Mesenchymal stem cell (in vitro differentiated cells and primary cell): ENCODE results near the gene SRGAP1.

Source experiments
- DNase-seq: peaks from one replicate; pipeline ENCODE4 v3.0.0-alpha.2; 2013
- H2AFZ ChIP-seq: one replicate; pipeline ENCODE4 v1.6.1; 2013; ENCODE audit warnings: low read depth, mild to moderate bottlenecking, control low read depth, inconsistent platforms, low read length, moderate library complexity
- H2AK5ac ChIP-seq: 2 replicates; pipeline ENCODE4 v1.6.1; 2013; ENCODE audit warnings: low read length, moderate library complexity, mild to moderate bottlenecking, inconsistent platforms; ENCODE audit not compliant: severe bottlenecking
- H2BK120ac ChIP-seq: one replicate; pipeline ENCODE4 v1.6.1; 2013; ENCODE audit warnings: low read depth, mild to moderate bottlenecking, inconsistent platforms, low read length, moderate library complexity
- H2BK12ac ChIP-seq, 2 experiments: one replicate each; pipeline ENCODE4 v1.6.1; 2013; ENCODE audit warnings: inconsistent platforms in 2 of 2, low read length in 2 of 2, mild to moderate bottlenecking in 2 of 2, moderate library complexity in 2 of 2, control low read depth in 1 of 2
- H2BK15ac ChIP-seq: one replicate; pipeline ENCODE4 v1.6.1; 2013; ENCODE audit warnings: mild to moderate bottlenecking, low read depth, inconsistent platforms; ENCODE audit not compliant: poor library complexity, severe bottlenecking
- H2BK5ac ChIP-seq: 2 replicates; pipeline ENCODE4 v1.6.1; 2013; ENCODE audit warnings: low read depth, mild to moderate bottlenecking, low read length, control low read depth, inconsistent platforms; ENCODE audit not compliant: poor library complexity, severe bottlenecking
- H3K14ac ChIP-seq, 2 experiments: one replicate each; pipeline ENCODE4 v1.6.1; 2013; ENCODE audit warnings: inconsistent platforms in 2 of 2, low read length in 2 of 2, control low read depth in 1 of 2, mild to moderate bottlenecking in 1 of 2, moderate library complexity in 1 of 2
- H3K18ac ChIP-seq, 2 experiments: one replicate each; pipeline ENCODE4 v1.6.1; 2013; ENCODE audit warnings: inconsistent platforms in 2 of 2, low read length in 2 of 2, control low read depth in 1 of 2, low read depth in 1 of 2, mild to moderate bottlenecking in 1 of 2
- H3K23ac ChIP-seq, 2 experiments: one replicate each; pipeline ENCODE4 v1.6.1; 2013; ENCODE audit warnings: inconsistent platforms in 2 of 2, low read length in 2 of 2, mild to moderate bottlenecking in 2 of 2, moderate library complexity in 2 of 2, control low read depth in 1 of 2
- H3K27ac ChIP-seq: 2 replicates; pipeline ENCODE4 v1.5.1; 2013; ENCODE audit warnings: mild to moderate bottlenecking, moderate library complexity, low read length, control low read depth, inconsistent platforms; ENCODE audit not compliant: poor library complexity, severe bottlenecking
- H3K27me3 ChIP-seq, 2 experiments: 2 replicates each; pipeline versions ENCODE4 v1.6.1 to v1.7.0; 2013; ENCODE audit warnings: low read length in 2 of 2, mild to moderate bottlenecking in 2 of 2, moderate library complexity in 2 of 2, control low read depth in 1 of 2, inconsistent platforms in 1 of 2; ENCODE audit not compliant: control insufficient read depth in 1 of 2, insufficient read depth in 1 of 2
- H3K36me3 ChIP-seq, 2 experiments: 2 replicates each; pipeline versions ENCODE4 v1.6.1 to v1.7.0; 2013; ENCODE audit warnings: low read length in 2 of 2, control low read depth in 1 of 2, inconsistent platforms in 1 of 2, low read depth in 1 of 2, mild to moderate bottlenecking in 1 of 2; ENCODE audit not compliant: insufficient read depth in 2 of 2, control insufficient read depth in 1 of 2
- H3K4ac ChIP-seq, 2 experiments: one replicate each; pipeline ENCODE4 v1.6.1; 2013; ENCODE audit warnings: inconsistent platforms in 2 of 2, low read length in 2 of 2, mild to moderate bottlenecking in 2 of 2, moderate library complexity in 2 of 2, control low read depth in 1 of 2, low read depth in 1 of 2
- H3K4me1 ChIP-seq: 2 replicates; pipeline ENCODE4 v1.6.1; 2013; ENCODE audit warnings: low read depth, low read length, control low read depth; ENCODE audit not compliant: control insufficient read depth, insufficient read depth
- H3K4me2 ChIP-seq: 2 replicates; pipeline ENCODE4 v1.6.1; 2013; ENCODE audit warnings: low read length, mild to moderate bottlenecking, inconsistent platforms; ENCODE audit not compliant: poor library complexity, severe bottlenecking
- H3K4me3 ChIP-seq, 2 experiments: 2 replicates each; pipeline versions ENCODE4 v1.5.1 to v1.7.0; 2013; ENCODE audit warnings: low read length in 2 of 2, mild to moderate bottlenecking in 2 of 2, control low read depth in 1 of 2, low read depth in 1 of 2; ENCODE audit not compliant: insufficient read depth in 1 of 2
- H3K79me1 ChIP-seq: replicated peaks from 2 replicates; pipeline ENCODE4 v1.6.1; 2013; ENCODE audit warnings: mild to moderate bottlenecking, control low read depth, low read length, inconsistent platforms; ENCODE audit not compliant: poor library complexity, severe bottlenecking
- H3K9ac ChIP-seq: 2 replicates; pipeline ENCODE4 v1.7.0; 2013; ENCODE audit warnings: mild to moderate bottlenecking, low read length, moderate library complexity
- H3K9me3 ChIP-seq: 2 replicates; pipeline ENCODE4 v1.7.0; 2013; ENCODE audit warnings: mild to moderate bottlenecking, low read length; ENCODE audit not compliant: control insufficient read depth
- H4K8ac ChIP-seq: one replicate; pipeline ENCODE4 v1.6.1; 2013; ENCODE audit warnings: inconsistent platforms, mild to moderate bottlenecking, low read length, moderate library complexity
- H4K91ac ChIP-seq: one replicate; pipeline ENCODE4 v1.6.1; 2013; ENCODE audit warnings: mild to moderate bottlenecking, low read length, inconsistent platforms
- WGBS: methylation state at CpG from one replicate; pipeline ENCODE4 v1.1.7; 2013; ENCODE audit warnings: mixed read lengths; 5-methylcytosine and 5-hydroxymethylcytosine counted together

The SRGAP1 gene

GRCh38 chr12:63899396-63899795 is 54.9 kb downstream of the SRGAP1 start:
- Histone ChIP-seq H3K79me1 (peaks cover 11% of the 10 kb centered on the region), H2BK120ac (no peak overlapping the region), H2BK12ac (no peak overlapping the region), H3K23ac (no peak overlapping the region), H4K91ac (no peak overlapping the region), H3K18ac (no peak overlapping the region), H3K27me3 (no peaks in the 10 kb centered on the region), H2BK5ac (no peak overlapping the region), H2AFZ (no peak overlapping the region), H3K36me3 (peaks cover 0 to 22% of the 10 kb centered on the region in 2 experiments), H2BK15ac (no peak overlapping the region), H3K4me2 (no peak overlapping the region), H3K14ac (no peak overlapping the region), H3K4me3 (no peak overlapping the region), H4K8ac (no peak overlapping the region), H2AK5ac (no peak overlapping the region), H3K9ac (no peak overlapping the region), H3K4me1 (peaks cover 2% of the 10 kb centered on the region), H3K9me3 (no peaks in the 10 kb centered on the region), H3K4ac (no peak overlapping the region), H3K27ac (no peak overlapping the region)
- no peak for DNase-seq
- 94% methylated on average over 3 of the region's 4 CpGs for WGBS

- no peak overlapping the region for H3K9ac ChIP-seq
- no peaks in the 10 kb centered on the region for H3K9me3 ChIP-seq
- no peak overlapping the region for H3K4me2 ChIP-seq
- H4K8ac ChIP-seq, result no peak overlapping the region
- H3K79me1 ChIP-seq, result peaks cover 12% of the 10 kb centered on the region
- H2BK15ac ChIP-seq, result no peak overlapping the region
- H3K4ac ChIP-seq, result no peak overlapping the region
- H3K27me3 ChIP-seq, result no peaks in the 10 kb centered on the region
- no peak overlapping the region for H2BK120ac ChIP-seq
- no peak overlapping the region for H3K18ac ChIP-seq
- H2BK12ac ChIP-seq, result no peak overlapping the region
- DNase-seq, result no peak
- no peak overlapping the region for H3K4me3 ChIP-seq
- no peak overlapping the region for H3K27ac ChIP-seq
- no peak overlapping the region for H4K91ac ChIP-seq
- no peak overlapping the region for H3K14ac ChIP-seq
- H3K36me3 ChIP-seq, result peaks cover 0 to 20% of the 10 kb centered on the region in 2 experiments
- WGBS, result 100% methylated on average over 2 of the region's 2 CpGs
- H2AK5ac ChIP-seq, result no peak overlapping the region
- no peak overlapping the region for H3K23ac ChIP-seq
- no peak overlapping the region for H2AFZ ChIP-seq
- H3K4me1 ChIP-seq, result peaks cover 2% of the 10 kb centered on the region
- H2BK5ac ChIP-seq, result no peak overlapping the region
Measured at GRCh38 chr12:63900922-63901793, 56.7 kb downstream of the SRGAP1 start.

GRCh38 chr12:63904653-63905052 is 60.2 kb downstream of the SRGAP1 start:
- 90% methylated on average over 2 of the region's 4 CpGs for WGBS
- Histone ChIP-seq H3K27me3 (no peaks in the 10 kb centered on the region), H4K8ac (no peak overlapping the region), H2AK5ac (no peak overlapping the region), H3K9ac (no peak overlapping the region), H2BK120ac (no peak overlapping the region), H3K4me1 (peaks cover 4% of the 10 kb centered on the region), H3K36me3 (peaks cover 0 to 20% of the 10 kb centered on the region in 2 experiments), H2BK12ac (no peak overlapping the region), H3K27ac (no peak overlapping the region), H3K14ac (no peak overlapping the region), H2AFZ (no peak overlapping the region), H3K18ac (no peak overlapping the region), H3K4me3 (no peak overlapping the region), H2BK5ac (no peak overlapping the region), H3K9me3 (no peaks in the 10 kb centered on the region), H3K4me2 (no peak overlapping the region), H4K91ac (no peak overlapping the region), H3K79me1 (peaks cover 9% of the 10 kb centered on the region), H3K23ac (no peak overlapping the region), H3K4ac (no peak overlapping the region), H2BK15ac (no peak overlapping the region)
- no peak for DNase-seq

GRCh38 chr12:63905544-63905943 is 61.0 kb downstream of the SRGAP1 start:
- no peak overlapping the region for H4K91ac ChIP-seq
- H3K23ac ChIP-seq, result no peak overlapping the region
- no peaks in the 10 kb centered on the region for H3K27me3 ChIP-seq
- no peak overlapping the region for H2AFZ ChIP-seq
- no peaks in the 10 kb centered on the region for H3K9me3 ChIP-seq
- DNase-seq, result peak; percentile 82
- H3K14ac ChIP-seq, result no peak overlapping the region
- 63% methylated on average over 2 of the region's 4 CpGs for WGBS
- no peak overlapping the region for H2BK5ac ChIP-seq
- no peak overlapping the region for H2BK120ac ChIP-seq
- no peak overlapping the region for H3K4me2 ChIP-seq
- no peak overlapping the region for H2AK5ac ChIP-seq
- no peak overlapping the region for H3K4me3 ChIP-seq
- H2BK12ac ChIP-seq, result no peak overlapping the region
- H3K36me3 ChIP-seq, result peaks cover 0 to 24% of the 10 kb centered on the region in 2 experiments
- no peak overlapping the region for H2BK15ac ChIP-seq
- H3K79me1 ChIP-seq, result peaks cover 9% of the 10 kb centered on the region
- peaks cover 4% of the 10 kb centered on the region for H3K4me1 ChIP-seq
- H3K18ac ChIP-seq, result no peak overlapping the region
- no peak overlapping the region for H3K9ac ChIP-seq
- H3K27ac ChIP-seq, result no peak overlapping the region
- H3K4ac ChIP-seq, result no peak overlapping the region
- no peak overlapping the region for H4K8ac ChIP-seq
